Neural crest cell (in vitro differentiated cells): Measurements from ENCODE around the gene ADNP2. TPM values are rescaled to one million over a fixed set of nuclear protein-coding genes. Genes with fewer than 3 reads are reported as not detected.

ENCODE experiments used
- DNase-seq: peaks from one replicate; pipeline ENCODE4 v3.0.0; 2021; ENCODE audit warnings: low read depth, mixed read lengths, low spot score
- H3K27ac Mint-ChIP-seq: one replicate; pipeline ENCODE4 v1.8.0; 2021; ENCODE audit warnings: mild to moderate bottlenecking, mixed read lengths; ENCODE audit not compliant: unreplicated experiment
- H3K27me3 Mint-ChIP-seq: 2 replicates; pipeline ENCODE4 v1.8.0; 2021; ENCODE audit warnings: low read depth, mild to moderate bottlenecking, mixed read lengths
- H3K36me3 Mint-ChIP-seq: 2 replicates; pipeline ENCODE4 v1.8.0; 2021; ENCODE audit warnings: low read depth, mild to moderate bottlenecking, mixed read lengths
- H3K4me1 Mint-ChIP-seq: 2 replicates; pipeline ENCODE4 v1.8.0; 2021; ENCODE audit warnings: mixed read lengths
- H3K4me3 Mint-ChIP-seq: one replicate; pipeline ENCODE4 v1.8.0; 2021; ENCODE audit warnings: mild to moderate bottlenecking, mixed read lengths
- H3K9me3 Mint-ChIP-seq: 2 replicates; pipeline ENCODE4 v1.8.0; 2021; ENCODE audit warnings: mixed read lengths
- CTCF ChIP-seq: fragments of 200-600 bp; sonication (generic); conservative IDR thresholded peaks from 2 replicates; pipeline ENCODE4 v1.5.0; 2021; ENCODE audit warnings: antibody characterized with exemption, mild to moderate bottlenecking
- total RNA-seq: library from RNA; stranded (reverse); gene quantifications from 2 replicates; pipeline ENCODE4 v1.2.1, GENCODE V29; 2021

ADNP2 gene
- total RNA-seq, 1 donor from 2014 or later: 44.0 TPM

GRCh38 chr18:80170395-80171053 lies 61.5 kb downstream of the ADNP2 start:
- H3K27me3 Mint-ChIP-seq: no peaks in the 10 kb centered on the region
- no peak overlapping the region for H3K4me3 Mint-ChIP-seq
- no peak for DNase-seq
- peaks cover 20% of the 10 kb centered on the region for H3K4me1 Mint-ChIP-seq
- peaks cover 9% of the 10 kb centered on the region for H3K36me3 Mint-ChIP-seq
- H3K27ac Mint-ChIP-seq: no peak overlapping the region
- H3K9me3 Mint-ChIP-seq: no peaks in the 10 kb centered on the region
- TF ChIP-seq CTCF: no peak

GRCh38 chr18:80171054-80171872 lies 62.2 kb downstream of the ADNP2 start:
- peaks cover 28% of the 10 kb centered on the region for H3K4me1 Mint-ChIP-seq
- no peak overlapping the region for H3K4me3 Mint-ChIP-seq
- H3K27me3 Mint-ChIP-seq: no peaks in the 10 kb centered on the region
- no peaks in the 10 kb centered on the region for H3K9me3 Mint-ChIP-seq
- peak; percentile 62 for DNase-seq
- peaks cover 6% of the 10 kb centered on the region for H3K36me3 Mint-ChIP-seq
- no peak overlapping the region for H3K27ac Mint-ChIP-seq
- TF ChIP-seq CTCF: peak; percentile 88

- DNase-seq: no peak
- H3K27me3 Mint-ChIP-seq: no peaks in the 10 kb centered on the region
- peaks cover 2% of the 10 kb centered on the region for H3K36me3 Mint-ChIP-seq
- H3K4me1 Mint-ChIP-seq: peaks cover 24% of the 10 kb centered on the region
- no peak overlapping the region for H3K27ac Mint-ChIP-seq
- no peaks in the 10 kb centered on the region for H3K9me3 Mint-ChIP-seq
- TF ChIP-seq CTCF: no peak
- no peak overlapping the region for H3K4me3 Mint-ChIP-seq
These were observed 63.0 kb downstream of the ADNP2 start for GRCh38 chr18:80172056-80172455.

- H3K4me3 Mint-ChIP-seq: no peak overlapping the region
- no peak for TF ChIP-seq CTCF
- peaks cover 22% of the 10 kb centered on the region for H3K4me1 Mint-ChIP-seq
- H3K9me3 Mint-ChIP-seq: no peaks in the 10 kb centered on the region
- H3K36me3 Mint-ChIP-seq: no peaks in the 10 kb centered on the region
- DNase-seq: no peak
- H3K27ac Mint-ChIP-seq: peak overlapping the region; percentile 54
- H3K27me3 Mint-ChIP-seq: no peaks in the 10 kb centered on the region
These were observed 64.0 kb downstream of the ADNP2 start for GRCh38 chr18:80173060-80173459.

- Mint-ChIP-seq H3K4me1 (peaks cover 22% of the 10 kb centered on the region), H3K4me3 (no peak overlapping the region), H3K9me3 (no peaks in the 10 kb centered on the region), H3K36me3 (no peaks in the 10 kb centered on the region), H3K27me3 (no peaks in the 10 kb centered on the region), H3K27ac (peak overlapping the region; percentile 68)
- DNase-seq: no peak
- no peak for TF ChIP-seq CTCF
These were observed 66.6 kb downstream of the ADNP2 start for GRCh38 chr18:80175451-80176204.
